ENCODE measurements around the gene PDE6A.

The PDE6A gene

DNA sequence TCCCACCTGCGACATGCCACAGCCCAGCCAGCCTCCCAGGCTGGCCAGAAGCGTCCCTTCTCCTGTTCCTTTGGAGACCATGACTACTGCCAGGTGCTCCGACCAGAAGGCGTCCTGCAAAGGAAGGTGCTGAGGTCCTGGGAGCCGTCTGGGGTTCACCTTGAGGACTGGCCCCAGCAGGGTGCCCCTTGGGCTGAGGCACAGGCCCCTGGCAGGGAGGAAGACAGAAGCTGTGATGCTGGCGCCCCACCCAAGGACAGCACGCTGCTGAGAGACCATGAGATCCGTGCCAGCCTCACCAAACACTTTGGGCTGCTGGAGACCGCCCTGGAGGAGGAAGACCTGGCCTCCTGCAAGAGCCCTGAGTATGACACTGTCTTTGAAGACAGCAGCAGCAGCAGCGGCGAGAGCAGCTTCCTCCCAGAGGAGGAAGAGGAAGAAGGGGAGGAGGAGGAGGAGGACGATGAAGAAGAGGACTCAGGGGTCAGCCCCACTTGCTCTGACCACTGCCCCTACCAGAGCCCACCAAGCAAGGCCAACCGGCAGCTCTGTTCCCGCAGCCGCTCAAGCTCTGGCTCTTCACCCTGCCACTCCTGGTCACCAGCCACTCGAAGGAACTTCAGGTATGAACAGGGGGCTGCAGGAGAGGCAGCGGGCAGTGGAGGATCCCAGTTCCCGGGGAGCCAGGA is 108.0 kb downstream of the PDE6A start:
- no peak for DNase-seq (ENCODE audit: low spot score)

DNA sequence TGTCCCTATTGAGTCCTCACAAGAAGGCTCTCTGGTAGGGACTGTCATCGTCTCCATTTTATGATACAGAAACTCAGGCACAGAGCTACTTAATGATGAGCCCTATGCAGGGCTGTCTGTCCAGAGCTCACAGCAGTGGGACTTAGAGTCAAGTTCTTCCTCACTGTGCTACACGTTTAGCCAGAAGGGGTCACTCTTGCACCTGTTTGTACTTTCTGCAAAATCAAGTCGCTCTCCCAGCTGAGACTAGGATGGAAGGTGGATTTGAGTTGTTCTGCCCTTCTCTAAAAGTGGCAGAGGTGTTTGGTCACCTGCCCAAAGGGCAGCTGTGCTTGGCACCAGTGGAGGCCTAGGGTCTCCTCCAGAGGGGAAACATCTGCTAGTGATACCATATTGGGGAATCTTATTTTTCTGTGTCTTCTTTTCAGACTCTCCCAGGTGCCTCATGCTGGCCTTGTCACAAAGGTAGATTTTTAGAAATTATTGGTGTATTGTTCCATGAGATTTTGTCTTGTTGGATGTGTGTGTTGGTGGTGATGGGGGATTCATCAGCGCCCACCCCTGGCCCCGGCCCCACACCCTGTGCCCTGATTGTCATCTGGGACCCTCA is 110.2 kb downstream of the PDE6A start:
- DNase-seq (ENCODE audit: low spot score): peak; percentile 74

DNA sequence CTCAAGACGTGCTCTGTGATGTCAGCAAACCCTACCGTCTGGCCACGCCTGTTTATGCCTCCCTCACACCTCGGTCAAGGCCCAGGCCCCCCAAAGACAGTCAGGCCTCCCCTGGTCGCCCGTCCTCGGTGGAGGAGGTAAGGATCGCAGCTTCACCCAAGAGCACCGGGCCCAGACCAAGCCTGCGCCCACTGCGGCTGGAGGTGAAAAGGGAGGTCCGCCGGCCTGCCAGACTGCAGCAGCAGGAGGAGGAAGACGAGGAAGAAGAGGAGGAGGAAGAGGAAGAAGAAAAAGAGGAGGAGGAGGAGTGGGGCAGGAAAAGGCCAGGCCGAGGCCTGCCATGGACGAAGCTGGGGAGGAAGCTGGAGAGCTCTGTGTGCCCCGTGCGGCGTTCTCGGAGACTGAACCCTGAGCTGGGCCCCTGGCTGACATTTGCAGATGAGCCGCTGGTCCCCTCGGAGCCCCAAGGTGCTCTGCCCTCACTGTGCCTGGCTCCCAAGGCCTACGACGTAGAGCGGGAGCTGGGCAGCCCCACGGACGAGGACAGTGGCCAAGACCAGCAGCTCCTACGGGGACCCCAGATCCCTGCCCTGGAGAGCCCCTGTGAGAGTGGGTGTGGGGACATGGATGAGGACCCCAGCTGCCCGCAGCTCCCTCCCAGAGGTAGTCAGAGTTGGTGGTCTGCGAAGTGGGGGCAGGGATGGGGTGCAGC is 111.3 kb downstream of the PDE6A start:
- DNase-seq (ENCODE audit: low spot score): no peak

DNA sequence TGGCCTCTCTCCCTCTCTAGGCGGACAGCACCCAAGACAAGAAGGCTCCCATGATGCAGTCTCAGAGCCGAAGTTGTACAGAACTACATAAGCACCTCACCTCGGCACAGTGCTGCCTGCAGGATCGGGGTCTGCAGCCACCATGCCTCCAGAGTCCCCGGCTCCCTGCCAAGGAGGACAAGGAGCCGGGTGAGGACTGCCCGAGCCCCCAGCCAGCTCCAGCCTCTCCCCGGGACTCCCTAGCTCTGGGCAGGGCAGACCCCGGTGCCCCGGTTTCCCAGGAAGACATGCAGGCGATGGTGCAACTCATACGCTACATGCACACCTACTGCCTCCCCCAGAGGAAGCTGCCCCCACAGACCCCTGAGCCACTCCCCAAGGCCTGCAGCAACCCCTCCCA is 112.0 kb downstream of the PDE6A start:
- DNase-seq (ENCODE audit: low spot score): no peak

DNA sequence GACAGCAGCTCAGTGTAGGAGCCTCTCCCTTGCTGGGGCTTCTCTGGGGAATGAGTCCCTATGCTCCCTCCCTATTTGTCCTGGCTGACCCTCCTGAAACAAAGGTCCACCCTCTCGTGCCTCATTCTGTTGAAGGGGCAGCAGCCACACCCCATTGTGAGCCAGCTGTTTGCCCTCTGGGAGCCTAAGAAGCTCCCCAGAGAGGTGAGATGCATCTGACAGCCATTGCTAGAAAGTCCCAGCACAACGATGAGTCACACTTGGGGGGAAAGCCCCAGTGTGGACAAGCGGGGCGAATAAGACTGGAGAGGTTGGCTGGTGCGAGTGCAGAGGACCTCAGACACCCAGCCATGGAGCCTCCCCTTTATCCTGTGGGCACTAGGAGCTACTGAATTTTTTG is 113.1 kb downstream of the PDE6A start:
- no peak for DNase-seq (ENCODE audit: low spot score)

DNA sequence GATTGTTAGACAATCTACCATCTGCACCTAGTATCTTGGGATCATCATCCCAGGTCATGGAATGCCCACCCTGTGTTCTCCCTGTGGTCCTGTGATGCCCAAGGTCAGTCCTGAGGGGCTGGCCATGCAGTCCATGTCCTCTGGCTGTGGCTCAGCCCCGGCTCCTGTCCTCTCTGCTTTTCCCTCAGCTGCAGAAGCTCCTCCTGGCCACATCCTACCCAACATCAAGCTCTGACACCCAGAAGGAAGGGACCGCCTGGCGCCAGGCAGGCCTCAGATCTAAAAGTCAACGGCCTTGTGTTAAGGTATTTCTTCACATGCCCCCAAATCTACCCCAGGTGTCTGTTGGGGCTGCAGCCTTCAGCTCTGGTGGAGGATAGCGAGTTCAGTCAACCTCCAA is 114.0 kb downstream of the PDE6A start:
- no peak for DNase-seq (ENCODE audit: low spot score)

DNA sequence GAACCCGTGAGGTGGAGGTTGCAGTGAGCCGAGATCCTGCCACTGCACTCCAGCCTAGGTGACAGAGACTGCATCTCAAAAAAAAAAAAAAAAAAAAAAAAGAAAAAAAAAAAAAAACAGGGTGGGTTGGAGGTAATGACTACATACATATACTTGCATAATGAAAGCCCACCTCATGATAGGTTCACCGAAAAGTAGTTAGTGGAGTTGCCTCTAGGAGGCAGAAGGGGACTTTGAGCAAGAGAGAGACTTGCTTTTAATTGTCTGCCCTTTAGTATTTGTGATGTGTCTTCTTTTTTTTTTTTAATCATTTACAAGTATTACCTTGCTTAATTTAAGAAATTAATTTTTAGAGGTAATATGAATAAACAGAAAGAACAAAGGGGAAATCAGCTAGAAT is 114.6 kb downstream of the PDE6A start:
- DNase-seq (ENCODE audit: low spot score): peak; percentile 53

DNA sequence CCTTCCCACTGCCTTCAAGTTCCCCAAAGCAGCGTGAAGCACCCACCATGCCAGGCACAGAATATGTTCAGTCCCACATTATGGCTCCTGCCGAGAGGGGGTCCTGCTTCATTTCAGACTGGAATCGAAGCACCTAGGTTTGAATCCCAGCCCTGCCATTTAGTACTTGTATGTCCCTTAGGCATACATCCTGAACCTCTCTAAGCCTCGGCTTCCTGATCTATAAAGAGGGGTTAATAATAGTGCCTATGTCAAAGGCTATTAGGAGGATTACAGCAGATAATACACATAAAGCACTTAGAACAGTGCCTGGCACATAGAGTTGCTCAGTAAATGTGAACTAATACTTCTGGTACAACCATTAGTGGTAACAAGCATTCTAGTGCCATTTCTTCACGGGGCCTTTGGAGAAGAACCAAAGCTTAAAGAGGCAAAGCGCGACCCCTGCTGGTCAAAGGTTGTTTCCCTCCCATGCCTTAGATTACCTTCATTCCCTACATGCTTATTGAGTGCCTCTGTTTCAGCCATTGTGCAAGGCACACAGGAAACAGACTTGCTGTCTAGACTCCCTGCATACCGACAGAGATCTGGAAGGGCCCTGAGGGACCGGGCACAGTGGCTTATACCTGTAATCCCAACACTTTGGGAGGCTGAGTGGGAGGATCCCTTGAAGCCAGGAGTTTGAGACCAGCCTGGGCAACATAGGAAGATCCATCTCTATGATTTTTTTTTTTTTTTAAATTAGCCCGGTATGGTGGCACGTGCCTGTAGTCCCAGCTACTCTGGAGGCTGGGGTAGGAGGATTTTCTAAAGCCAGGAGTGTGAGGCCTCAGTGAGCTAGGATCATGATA is 116.2 kb downstream of the PDE6A start:
- peak; percentile 86 for DNase-seq (ENCODE audit: low spot score)

DNA sequence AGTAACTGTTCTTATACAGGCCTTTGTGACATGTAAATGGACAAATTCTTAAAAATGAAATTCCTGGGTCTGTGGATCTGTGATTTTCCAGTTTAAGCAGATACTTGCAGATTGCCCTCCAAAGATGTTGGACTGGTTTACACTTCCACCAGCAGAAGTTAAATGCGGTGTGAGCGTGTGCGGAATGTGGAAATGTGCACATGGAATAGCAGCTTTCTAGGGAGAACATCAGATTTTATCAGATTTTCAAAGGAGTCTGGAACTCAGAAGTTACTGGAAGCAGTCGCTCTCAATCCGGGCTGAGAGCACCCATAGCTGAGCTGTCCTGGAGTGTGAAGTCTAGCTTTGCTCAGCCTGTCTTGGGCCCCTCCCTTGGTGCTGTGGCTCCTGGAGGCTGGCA is 117.0 kb downstream of the PDE6A start:
- no peak for DNase-seq (ENCODE audit: low spot score)

DNA sequence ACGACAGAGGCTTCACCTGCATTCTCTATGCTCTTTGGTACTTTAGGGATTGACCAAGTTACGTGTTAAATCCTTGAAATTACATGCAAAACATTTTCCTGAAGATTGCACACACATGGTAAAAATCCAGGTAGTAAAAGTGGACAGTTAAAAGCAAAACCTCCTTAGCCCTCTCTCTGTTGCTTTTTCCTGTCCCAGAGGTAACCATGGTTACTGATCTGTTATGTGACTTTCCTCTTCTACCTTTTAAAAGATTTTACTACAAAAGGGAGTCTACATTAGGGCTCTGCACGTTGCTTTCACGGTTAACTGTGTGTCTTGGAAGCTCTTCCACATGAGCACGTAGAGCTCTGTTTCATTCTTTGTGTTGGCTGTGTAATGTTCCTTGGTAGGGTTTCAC is 117.5 kb downstream of the PDE6A start:
- no peak for DNase-seq (ENCODE audit: low spot score)

DNA sequence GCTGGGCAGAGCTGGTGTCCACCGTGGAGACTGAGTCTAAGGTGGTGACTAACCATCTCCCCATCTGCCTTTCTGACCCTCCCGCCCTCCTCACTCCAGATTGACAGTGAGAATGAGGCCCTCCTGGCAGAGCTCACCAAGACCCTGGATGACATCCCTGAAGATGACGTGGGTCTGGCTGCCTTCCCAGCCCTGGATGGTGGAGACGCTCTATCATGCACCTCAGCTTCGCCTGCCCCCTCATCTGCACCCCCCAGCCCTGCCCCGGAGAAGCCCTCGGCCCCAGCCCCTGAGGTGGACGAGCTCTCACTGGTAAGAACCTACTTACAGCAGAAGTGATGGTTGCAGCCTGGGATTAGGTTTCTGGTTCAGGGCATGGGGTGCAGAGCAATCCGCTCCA is 118.0 kb downstream of the PDE6A start:
- DNase-seq (ENCODE audit: low spot score): no peak

DNA sequence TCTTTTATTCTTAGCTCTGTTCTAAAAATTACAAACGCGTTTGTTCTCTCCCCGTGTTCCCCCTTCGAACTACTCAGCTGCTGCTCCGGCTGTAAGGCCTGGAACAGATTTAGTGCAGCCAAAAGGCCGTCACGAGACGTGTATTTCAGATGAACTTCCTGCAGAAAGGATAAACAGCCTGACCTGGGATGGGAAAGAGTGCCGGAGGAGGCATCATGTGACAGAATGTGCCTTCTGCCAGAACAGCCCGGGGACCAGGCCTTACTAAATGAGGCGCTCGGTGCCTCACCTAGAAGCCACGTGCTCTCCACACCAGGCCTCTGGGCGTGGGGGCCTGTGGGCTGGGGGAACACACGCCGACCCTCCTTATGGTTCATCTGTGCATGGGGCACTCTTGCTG is 119.7 kb downstream of the PDE6A start:
- no peak for DNase-seq (ENCODE audit: low spot score)

DNA sequence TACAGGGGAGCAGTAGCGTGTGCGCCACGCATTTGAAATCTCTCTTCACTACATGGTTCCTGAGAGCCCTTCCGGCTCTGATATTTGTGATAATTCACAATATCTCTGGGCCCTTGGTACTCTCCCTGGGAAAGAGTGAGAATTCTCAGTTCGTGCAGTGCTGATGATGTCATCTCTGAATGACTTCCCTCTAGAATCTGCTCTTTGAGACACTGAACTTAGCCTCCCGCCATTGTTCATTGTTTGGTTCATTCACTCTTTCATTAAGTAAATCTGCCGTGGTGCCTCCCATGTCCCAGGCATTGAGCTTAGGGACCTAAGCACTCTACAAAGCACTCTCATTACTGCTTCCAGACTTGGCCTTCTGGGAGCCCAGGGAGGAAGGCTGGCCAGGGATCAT is 120.5 kb downstream of the PDE6A start:
- no peak for DNase-seq (ENCODE audit: low spot score)

DNA sequence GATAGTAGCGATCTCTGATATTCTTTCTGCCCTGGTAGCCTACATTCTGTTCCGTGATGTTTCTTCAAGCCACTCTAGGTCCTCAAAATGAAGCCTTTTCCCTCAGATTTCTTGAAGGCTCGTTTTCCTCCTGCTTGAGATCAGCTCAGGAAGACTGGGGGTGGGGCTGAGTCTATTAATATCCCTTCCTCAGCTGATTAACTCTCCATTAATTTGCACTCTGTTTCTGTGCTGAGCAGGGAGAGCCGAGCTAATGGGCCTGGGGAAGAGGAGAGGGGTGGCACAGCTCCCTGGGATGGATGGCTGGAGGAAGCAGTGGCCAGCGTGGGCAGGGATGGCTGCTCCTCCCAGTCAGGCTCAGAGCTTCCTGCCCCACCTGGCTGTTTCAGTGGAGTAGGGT is 121.2 kb downstream of the PDE6A start:
- no peak for DNase-seq (ENCODE audit: low spot score)

DNA sequence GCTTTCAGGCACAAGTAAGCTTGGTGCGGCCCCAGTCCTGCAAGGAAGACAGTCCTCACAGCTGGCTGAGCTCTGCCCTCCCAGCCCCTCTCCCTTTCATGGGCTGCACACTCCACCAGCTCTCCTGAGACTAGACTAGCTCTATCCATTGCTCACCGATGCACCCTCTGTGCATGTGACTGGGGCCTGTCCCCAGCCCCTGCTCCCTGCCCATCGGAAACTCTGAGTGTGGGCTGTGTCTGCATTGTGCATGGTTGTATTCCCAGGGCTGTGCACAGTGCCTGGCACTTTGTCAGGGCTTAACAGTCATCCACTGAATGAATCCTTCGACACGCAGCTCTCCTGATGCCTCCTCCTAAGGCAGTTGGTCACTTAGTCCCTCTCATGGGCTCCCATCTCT is 122.3 kb downstream of the PDE6A start:
- no peak for DNase-seq (ENCODE audit: low spot score)

DNA sequence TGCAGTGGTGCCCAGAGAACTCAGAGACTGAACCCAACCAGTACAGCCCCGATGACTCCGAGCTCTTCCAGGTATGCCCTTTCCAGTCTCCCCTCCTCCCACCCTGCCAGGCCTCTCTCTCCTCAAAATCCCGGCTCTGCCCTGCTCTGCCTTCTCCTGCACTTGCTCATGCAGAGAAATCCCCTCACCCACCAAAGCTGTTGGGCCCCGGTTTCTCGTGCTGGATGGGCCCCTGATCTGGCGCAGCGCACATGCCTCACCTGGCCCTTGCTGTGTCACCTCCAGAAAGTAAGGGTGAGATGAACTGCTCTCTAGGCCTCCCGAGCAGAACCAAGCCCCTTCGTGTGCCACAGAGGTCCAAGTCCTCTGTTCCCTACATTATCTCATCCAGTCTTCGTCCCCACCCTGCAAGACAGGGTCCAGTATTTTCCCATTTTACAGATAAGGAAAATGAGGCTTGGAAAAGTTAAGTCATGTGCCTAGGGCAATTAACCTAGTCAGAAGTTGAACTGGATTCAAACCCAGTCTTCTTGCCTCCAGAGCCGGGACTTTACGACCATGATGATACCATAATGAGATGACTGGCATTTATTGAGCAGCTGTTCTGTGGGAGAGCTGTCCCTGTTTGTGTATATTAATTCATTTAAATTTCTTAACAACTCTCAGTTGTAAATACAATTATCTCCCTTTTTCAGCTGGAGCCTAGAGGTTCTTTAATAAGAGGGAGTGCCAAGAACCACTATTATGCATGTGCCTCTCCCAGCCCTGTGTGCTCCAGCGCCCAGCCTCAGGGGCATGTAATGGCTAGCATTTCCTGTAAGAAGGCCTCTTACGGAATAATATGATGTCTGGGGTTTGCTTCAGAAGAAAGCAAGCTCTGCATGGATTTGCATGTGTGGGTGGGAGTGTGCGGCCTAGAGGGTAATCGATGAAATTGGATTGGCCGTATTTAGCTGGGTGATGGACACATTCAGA is 123.8 kb downstream of the PDE6A start:
- no peak for DNase-seq (ENCODE audit: low spot score)

DNA sequence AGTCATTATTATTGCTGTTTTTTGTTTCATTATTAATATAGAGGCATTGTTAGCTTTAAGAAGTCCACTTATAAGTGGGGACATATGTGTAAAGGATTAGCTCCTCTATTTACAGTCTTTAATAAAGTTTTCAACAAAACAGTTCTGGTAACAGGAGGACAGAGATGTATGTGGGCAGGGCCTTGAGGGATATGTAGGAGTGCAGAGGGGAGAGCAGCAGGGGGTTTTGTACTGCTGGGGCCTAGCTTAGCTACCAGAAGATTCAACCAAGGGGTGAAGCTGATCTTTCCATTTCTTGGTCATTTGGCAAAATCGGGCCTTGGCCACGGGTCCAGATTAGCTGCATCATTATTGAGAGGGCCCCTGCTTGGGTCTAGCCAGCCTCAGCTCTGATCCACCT is 124.6 kb downstream of the PDE6A start:
- no peak for DNase-seq (ENCODE audit: low spot score)

DNA sequence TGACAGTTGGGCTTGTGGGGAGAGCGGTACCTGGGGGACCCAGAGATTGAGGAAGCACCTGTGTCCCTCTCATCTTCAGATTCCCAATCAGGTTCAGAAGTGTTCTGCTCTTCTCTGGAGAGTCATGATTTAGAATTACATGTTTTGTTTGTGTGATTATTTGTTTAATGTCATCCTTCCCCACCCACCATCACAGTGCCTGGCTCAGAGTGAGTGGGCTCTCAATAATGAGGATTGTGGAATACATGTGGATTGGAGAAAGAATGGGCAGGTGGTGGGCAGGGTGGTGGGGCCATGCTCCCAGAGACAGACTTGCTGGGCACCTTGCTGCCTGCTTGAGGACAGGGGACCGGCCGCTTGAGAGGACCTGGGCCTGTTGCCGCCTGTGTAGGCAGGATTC is 126.5 kb downstream of the PDE6A start:
- DNase-seq (ENCODE audit: low spot score): no peak

DNA sequence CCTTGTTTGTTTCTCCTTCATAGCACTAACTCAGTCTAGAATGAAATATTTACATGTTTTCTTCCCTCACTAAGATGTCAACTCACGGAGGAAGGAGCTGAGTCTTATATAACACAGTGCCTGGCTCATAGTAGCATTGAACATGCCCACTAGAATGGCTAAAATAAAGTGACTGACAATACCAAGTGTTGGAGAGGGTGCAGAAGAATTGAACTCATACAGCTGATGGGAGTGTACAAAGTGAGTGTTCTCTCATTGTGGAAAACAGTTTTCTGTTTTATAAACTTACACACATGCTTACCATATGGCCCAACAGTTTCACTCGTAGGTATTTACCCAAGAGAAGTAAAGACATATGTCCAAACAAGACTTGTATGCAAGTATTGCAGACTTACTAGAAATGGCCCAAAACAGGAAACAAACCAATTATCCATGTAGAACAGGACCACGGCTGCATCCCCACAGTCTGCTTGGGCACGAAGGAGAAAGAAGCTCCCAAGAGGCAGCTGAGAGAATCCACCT is 127.0 kb downstream of the PDE6A start:
- no peak for DNase-seq (ENCODE audit: low spot score)

DNA sequence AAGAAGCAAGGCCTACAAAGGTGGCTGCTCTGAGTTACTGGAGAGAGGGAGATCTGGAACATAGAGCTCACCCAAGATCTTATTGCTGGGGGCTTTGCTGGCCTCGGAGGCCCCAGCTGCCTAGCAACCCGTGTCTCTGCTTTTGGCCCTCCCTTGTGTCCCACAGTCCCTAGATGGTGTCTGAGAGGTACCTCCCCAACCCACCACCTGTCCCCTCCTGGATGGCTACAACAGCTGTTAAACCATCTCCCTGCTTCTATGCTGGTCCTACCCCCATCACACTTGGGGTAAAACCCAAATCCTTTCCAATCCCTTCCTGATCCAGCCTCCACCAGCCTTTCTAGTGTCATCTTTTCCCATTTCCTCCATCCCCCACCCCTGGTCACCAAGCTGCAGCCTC is 127.9 kb downstream of the PDE6A start:
- DNase-seq (ENCODE audit: low spot score): no peak

DNA sequence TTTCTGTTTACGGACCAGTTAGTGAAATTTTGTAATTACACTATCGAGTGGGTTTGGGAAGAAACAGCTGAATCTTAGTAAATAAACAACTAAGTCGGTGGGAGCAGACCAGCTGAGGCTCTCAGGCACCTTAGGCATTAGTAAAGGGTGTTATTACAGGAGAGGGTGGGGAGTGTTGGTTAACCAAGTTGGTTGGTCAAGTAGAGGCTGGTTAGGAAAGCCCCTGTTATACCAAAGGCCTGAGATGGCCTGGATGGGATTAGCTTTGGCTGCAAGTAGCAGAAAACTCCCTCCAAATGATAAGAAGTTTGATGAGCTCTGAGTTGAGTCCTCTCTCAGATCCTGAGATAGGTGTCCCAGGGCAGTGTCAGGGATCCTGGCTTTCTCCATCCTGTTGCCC is 133.1 kb downstream of the PDE6A start:
- DNase-seq (ENCODE audit: low spot score): no peak
